ENCODE data around the gene SIT1.

SIT1 gene

GRCh38 chr9:35636135-35636876 is 14.4 kb downstream of the SIT1 start:
- POLR2A ChIA-PET: no interaction called here
- Histone ChIP-seq H3K4me1 (ENCODE audit: control insufficient read depth, insufficient read depth, low read length) (no peaks in the 10 kb centered on the region), H3K9me3 (ENCODE audit: control insufficient read depth, insufficient read depth, low read depth, low read length) (no peaks in the 10 kb centered on the region), H3K36me3 (ENCODE audit: control insufficient read depth in 2 of 2, insufficient read depth in 1 of 2, low read length in 2 of 2) (no peaks in the 10 kb centered on the region), H3K27ac (ENCODE audit: extremely low read depth, low read depth, low read length) (no peak overlapping the region), H3K4me3 (ENCODE audit: low read depth, low read length) (no peak overlapping the region)
- CTCF ChIA-PET: interaction anchor here (0.6 to 1.6 kb wide), 5 partner anchors 11 to 706 kb away, joined by 3 to 5 read pairs (median 3); no protein-coding TSS in a partner anchor
- TF ChIP-seq ZNF76 (tag by site-specific recombination; IDR thresholded peaks at IDR 0.05; ENCODE audit: borderline replicate concordance, low read depth) (no peak), ZSCAN18 (tag by site-specific recombination; IDR thresholded peaks at IDR 0.05) (no peak), SCRT1 (tag by site-specific recombination; IDR thresholded peaks at IDR 0.05; ENCODE audit: borderline replicate concordance) (no peak), ZBTB11 (tag by site-specific recombination; conservative IDR thresholded peaks at IDR 0.05; ENCODE audit: low read depth) (no peak), ZBTB26 (tag by site-specific recombination; optimal IDR thresholded peaks at IDR 0.05) (no peak), ZNF211 (tag by site-specific recombination; IDR thresholded peaks at IDR 0.05; ENCODE audit: low read depth) (no peak), ZNF488 (tag by site-specific recombination; IDR thresholded peaks at IDR 0.05) (no peak), ZNF621 (tag by site-specific recombination; IDR thresholded peaks at IDR 0.05) (no peak), ZNF555 (tag by site-specific recombination; conservative IDR thresholded peaks at IDR 0.05) (no peak), ZNF677 (tag by site-specific recombination; IDR thresholded peaks at IDR 0.05) (no peak), BCL6B (tag by site-specific recombination; IDR thresholded peaks at IDR 0.05) (no peak), BCL11A (tag by site-specific recombination; IDR thresholded peaks at IDR 0.05; ENCODE audit: low read depth) (no peak), ZNF423 (tag by site-specific recombination; IDR thresholded peaks at IDR 0.05) (no peak)

- TF ChIP-seq MEIS1 (CRISPR knock-in tag; IDR thresholded peaks at IDR 0.05; ENCODE audit: borderline replicate concordance) (no peak), ZNF555 (tag by site-specific recombination; conservative IDR thresholded peaks at IDR 0.05) (no peak), ZBTB26 (tag by site-specific recombination; optimal IDR thresholded peaks at IDR 0.05) (no peak)
- CTCF ChIA-PET: interaction anchor here (0.6 to 1.6 kb wide), 7 partner anchors 10 to 1014 kb away, joined by 3 to 6 read pairs (median 4); no protein-coding TSS in a partner anchor
- H3K4me3 ChIP-seq (ENCODE audit: low read depth, low read length): no peak overlapping the region
- H3K27ac ChIP-seq (ENCODE audit: extremely low read depth, low read depth, low read length): no peak overlapping the region
- no peaks in the 10 kb centered on the region for H3K36me3 ChIP-seq (ENCODE audit: control insufficient read depth in 2 of 2, insufficient read depth in 1 of 2, low read length in 2 of 2)
- no peaks in the 10 kb centered on the region for H3K4me1 ChIP-seq (ENCODE audit: control insufficient read depth, insufficient read depth, low read length)
- POLR2A ChIA-PET: no interaction called here
- no peaks in the 10 kb centered on the region for H3K9me3 ChIP-seq (ENCODE audit: control insufficient read depth, insufficient read depth, low read depth, low read length)
These were observed 15.0 kb downstream of the SIT1 start for GRCh38 chr9:35635730-35636129.
